ENCODE measurements around the gene CENPU. TPM values are rescaled to one million over a fixed set of nuclear protein-coding genes. Genes with fewer than 3 reads are reported as not detected.

Gene CENPU
- total and polyA plus RNA-seq, 10 of the 15 experiments (the other 5 are each of a cell fraction or from before 2014, with no cell fraction given), result 26.6 to 90.8 (median 53.8) TPM

DNA sequence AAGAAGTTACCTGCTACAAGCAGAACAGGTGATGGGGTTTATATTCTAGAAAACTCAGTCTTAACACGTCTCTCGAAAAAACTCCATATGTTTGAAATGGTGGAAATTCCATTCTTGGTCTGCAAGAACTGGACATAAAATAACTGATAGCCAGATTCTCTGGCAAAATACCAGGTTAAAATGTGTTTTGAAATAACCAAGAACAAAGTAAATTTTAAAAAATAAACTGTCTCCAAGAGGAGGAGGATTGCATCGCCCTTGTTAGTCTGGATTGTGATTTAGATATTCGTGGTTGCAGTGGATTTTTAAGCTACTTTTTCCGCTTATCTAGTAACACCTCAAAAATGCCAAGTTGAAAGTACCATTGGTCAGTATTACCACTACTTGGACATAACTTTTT lies 40.8 kb downstream of the CENPU start:
- DNase-seq (ENCODE audit: low read depth, low spot score) (no peak), FAIRE-seq (no peak), ATAC-seq (no peak)
- no peak overlapping the region for H3K9ac ChIP-seq (ENCODE audit: control insufficient read depth, insufficient read depth, low read length)
- ChIA-PET SMC1A (ENCODE audit: uncharacterized antibody, unreplicated experiment) (interaction anchor here (2.4 kb wide), 1 partner anchor 429 kb away, joined by 8 read pairs; no protein-coding TSS in a partner anchor), RAD21 (ENCODE audit: unreplicated experiment) (interaction anchor here (0.6 kb wide), 1 partner anchor 100 kb away, joined by 3 read pairs; no protein-coding TSS in a partner anchor), POLR2A (no interaction called here), CTCF (interaction anchor here (1.1 kb wide), 1 partner anchor 10 kb away, joined by 3 read pairs; no protein-coding TSS in a partner anchor)
- 90% methylated on average over 5 of the region's 5 CpGs for WGBS (ENCODE audit: insufficient coverage, insufficient replicate concordance, low lambda C conversion rate, missing lambda C conversion rate)
- no peaks in the 10 kb centered on the region for H4K20me1 ChIP-seq (ENCODE audit: control insufficient read depth, insufficient read depth)
- no TSS peak for BruUV-seq (replicated peaks)
- H3K27me3 ChIP-seq (replicated peaks in 1 of 2; ENCODE audit: control insufficient read depth in 2 of 2, insufficient read depth in 2 of 2, low read length in 1 of 2), result no peaks in the 10 kb centered on the region
- no peak overlapping the region for H3K27ac ChIP-seq (ENCODE audit: control insufficient read depth, insufficient read depth)
- H3K4me2 ChIP-seq (ENCODE audit: control insufficient read depth, insufficient read depth), result no peak overlapping the region
- TF ChIP-seq EGR1 (IDR thresholded peaks at IDR 0.05; ENCODE audit: borderline replicate concordance in 1 of 2, low read depth in 2 of 2, low read length in 2 of 2) (no peak), MYB (IDR thresholded peaks at IDR 0.05; ENCODE audit: borderline replicate concordance, low read depth, low read length) (no peak), IKZF1 (conservative IDR thresholded peaks at IDR 0.05) (no peak), SUPT20H (IDR thresholded peaks at IDR 0.05; ENCODE audit: borderline replicate concordance, control insufficient read depth, low read depth, low read length) (no peak), RCOR1 (conservative IDR thresholded peaks at IDR 0.05; ENCODE audit: low read depth, low read length) (no peak)
- TF ChIP-seq, protein P1, sequence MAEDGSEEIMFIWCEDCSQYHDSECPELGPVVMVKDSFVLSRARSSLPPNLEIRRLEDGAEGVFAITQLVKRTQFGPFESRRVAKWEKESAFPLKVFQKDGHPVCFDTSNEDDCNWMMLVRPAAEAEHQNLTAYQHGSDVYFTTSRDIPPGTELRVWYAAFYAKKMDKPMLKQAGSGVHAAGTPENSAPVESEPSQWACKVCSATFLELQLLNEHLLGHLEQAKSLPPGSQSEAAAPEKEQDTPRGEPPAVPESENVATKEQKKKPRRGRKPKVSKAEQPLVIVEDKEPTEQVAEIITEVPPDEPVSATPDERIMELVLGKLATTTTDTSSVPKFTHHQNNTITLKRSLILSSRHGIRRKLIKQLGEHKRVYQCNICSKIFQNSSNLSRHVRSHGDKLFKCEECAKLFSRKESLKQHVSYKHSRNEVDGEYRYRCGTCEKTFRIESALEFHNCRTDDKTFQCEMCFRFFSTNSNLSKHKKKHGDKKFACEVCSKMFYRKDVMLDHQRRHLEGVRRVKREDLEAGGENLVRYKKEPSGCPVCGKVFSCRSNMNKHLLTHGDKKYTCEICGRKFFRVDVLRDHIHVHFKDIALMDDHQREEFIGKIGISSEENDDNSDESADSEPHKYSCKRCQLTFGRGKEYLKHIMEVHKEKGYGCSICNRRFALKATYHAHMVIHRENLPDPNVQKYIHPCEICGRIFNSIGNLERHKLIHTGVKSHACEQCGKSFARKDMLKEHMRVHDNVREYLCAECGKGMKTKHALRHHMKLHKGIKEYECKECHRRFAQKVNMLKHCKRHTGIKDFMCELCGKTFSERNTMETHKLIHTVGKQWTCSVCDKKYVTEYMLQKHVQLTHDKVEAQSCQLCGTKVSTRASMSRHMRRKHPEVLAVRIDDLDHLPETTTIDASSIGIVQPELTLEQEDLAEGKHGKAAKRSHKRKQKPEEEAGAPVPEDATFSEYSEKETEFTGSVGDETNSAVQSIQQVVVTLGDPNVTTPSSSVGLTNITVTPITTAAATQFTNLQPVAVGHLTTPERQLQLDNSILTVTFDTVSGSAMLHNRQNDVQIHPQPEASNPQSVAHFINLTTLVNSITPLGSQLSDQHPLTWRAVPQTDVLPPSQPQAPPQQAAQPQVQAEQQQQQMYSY (CRISPR knock-in tag; IDR thresholded peaks at IDR 0.05), result no peak
- TF ChIP-seq, protein P2, sequence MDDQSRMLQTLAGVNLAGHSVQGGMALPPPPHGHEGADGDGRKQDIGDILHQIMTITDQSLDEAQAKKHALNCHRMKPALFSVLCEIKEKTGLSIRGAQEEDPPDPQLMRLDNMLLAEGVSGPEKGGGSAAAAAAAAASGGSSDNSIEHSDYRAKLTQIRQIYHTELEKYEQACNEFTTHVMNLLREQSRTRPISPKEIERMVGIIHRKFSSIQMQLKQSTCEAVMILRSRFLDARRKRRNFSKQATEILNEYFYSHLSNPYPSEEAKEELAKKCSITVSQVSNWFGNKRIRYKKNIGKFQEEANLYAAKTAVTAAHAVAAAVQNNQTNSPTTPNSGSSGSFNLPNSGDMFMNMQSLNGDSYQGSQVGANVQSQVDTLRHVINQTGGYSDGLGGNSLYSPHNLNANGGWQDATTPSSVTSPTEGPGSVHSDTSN (IDR thresholded peaks at IDR 0.05; ENCODE audit: insufficient replicate concordance, low read depth, low read length), result no peak
- TF ChIP-seq, protein P3, sequence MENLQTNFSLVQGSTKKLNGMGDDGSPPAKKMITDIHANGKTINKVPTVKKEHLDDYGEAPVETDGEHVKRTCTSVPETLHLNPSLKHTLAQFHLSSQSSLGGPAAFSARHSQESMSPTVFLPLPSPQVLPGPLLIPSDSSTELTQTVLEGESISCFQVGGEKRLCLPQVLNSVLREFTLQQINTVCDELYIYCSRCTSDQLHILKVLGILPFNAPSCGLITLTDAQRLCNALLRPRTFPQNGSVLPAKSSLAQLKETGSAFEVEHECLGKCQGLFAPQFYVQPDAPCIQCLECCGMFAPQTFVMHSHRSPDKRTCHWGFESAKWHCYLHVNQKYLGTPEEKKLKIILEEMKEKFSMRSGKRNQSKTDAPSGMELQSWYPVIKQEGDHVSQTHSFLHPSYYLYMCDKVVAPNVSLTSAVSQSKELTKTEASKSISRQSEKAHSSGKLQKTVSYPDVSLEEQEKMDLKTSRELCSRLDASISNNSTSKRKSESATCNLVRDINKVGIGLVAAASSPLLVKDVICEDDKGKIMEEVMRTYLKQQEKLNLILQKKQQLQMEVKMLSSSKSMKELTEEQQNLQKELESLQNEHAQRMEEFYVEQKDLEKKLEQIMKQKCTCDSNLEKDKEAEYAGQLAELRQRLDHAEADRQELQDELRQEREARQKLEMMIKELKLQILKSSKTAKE (IDR thresholded peaks at IDR 0.05; ENCODE audit: low read depth, poor library complexity, severe bottlenecking), result no peak
- TF ChIP-seq, protein P4, sequence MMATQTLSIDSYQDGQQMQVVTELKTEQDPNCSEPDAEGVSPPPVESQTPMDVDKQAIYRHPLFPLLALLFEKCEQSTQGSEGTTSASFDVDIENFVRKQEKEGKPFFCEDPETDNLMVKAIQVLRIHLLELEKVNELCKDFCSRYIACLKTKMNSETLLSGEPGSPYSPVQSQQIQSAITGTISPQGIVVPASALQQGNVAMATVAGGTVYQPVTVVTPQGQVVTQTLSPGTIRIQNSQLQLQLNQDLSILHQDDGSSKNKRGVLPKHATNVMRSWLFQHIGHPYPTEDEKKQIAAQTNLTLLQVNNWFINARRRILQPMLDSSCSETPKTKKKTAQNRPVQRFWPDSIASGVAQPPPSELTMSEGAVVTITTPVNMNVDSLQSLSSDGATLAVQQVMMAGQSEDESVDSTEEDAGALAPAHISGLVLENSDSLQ (IDR thresholded peaks at IDR 0.05), result no peak
- no peaks in the 10 kb centered on the region for H3K4me1 ChIP-seq (ENCODE audit: control insufficient read depth, insufficient read depth, low read length)
- H3K4me3 ChIP-seq, result no peak overlapping the region
- H3K36me3 ChIP-seq (ENCODE audit: control insufficient read depth in 2 of 2, insufficient read depth in 2 of 2, low read length in 1 of 2), result peaks cover 0 to 11% of the 10 kb centered on the region in 2 experiments
- H3K79me2 ChIP-seq (ENCODE audit: control insufficient read depth, insufficient read depth, low read length), result no peaks in the 10 kb centered on the region
- in situ Hi-C loops (cut with MboI), result no loop called here
- H3K9me3 ChIP-seq (replicated peaks; ENCODE audit: control insufficient read depth, insufficient read depth, low read length), result no peaks in the 10 kb centered on the region
- H2AFZ ChIP-seq (ENCODE audit: control insufficient read depth, low read depth, low read length), result no peak overlapping the region
- intact Hi-C loops (cut with micrococcal nuclease; ENCODE audit: unreplicated experiment), result no loop called here
